HepG2 (cell line): ENCODE measurements around the gene SLC6A17. TPM values are rescaled to one million over a fixed set of nuclear protein-coding genes. Genes with fewer than 3 reads are reported as not detected.
A peak's percentile ranks its signal among the peaks of the same experiment; 100 is the strongest.

Source experiments
- ATAC-seq: fragments of 200-7000 bp; cut with Tn5 transposase; 3 replicates; pipeline ENCODE4 v1.9.1; 2020; ENCODE audit warnings: mild to moderate bottlenecking, moderate library complexity
- BruUV-seq: library from RNA; stranded (reverse); fragments of 400-500 nt; replicated peaks from 2 replicates; lab custom pipeline; 2021; lab: Mats Ljungman, UMichigan
- CTCF ChIA-PET: fragments of 300-600 bp; formaldehyde crosslinking; extraction: SDS; loops from one replicate; lab custom pipeline; 2021; ENCODE audit warnings: low total read pairs, inconsistent platforms, low intra/inter-chr PET ratio; lab: Yijun Ruan, JAX
- POLR2A ChIA-PET: fragments of 350-600 bp; sonication (Branson Sonifier 250); formaldehyde crosslinking; loops from one replicate; lab custom pipeline; 2020; ENCODE audit warnings: antibody characterized with exemption, inconsistent platforms; lab: Yijun Ruan, JAX
- DNase-seq: peaks from one replicate; pipeline ENCODE4 v3.0.0-alpha.2; 2015; ENCODE audit warnings: low spot score
- FAIRE-seq: peaks from 3 replicates; lab custom pipeline; 2011; peaks lifted over from hg19 to GRCh38; lab: Jason Lieb, UNC
- H2AFZ ChIP-seq: one replicate; pipeline ENCODE4 v1.6.1; 2011; ENCODE audit warnings: low read length, inconsistent platforms
- H3K27ac ChIP-seq: fragments of 300-600 bp; 3 replicates; pipeline ENCODE4 v1.8.0; 2011; ENCODE audit warnings: mixed run types, mild to moderate bottlenecking, mixed read lengths, low read length, inconsistent platforms; ENCODE audit not compliant: insufficient read depth; ENCODE audit errors: extremely low read length
- H3K27me3 ChIP-seq, 2 experiments: fragments of 200-600 bp in 1 of 2; 2 replicates in 1 of 2; 3 replicates in 1 of 2; pipeline versions ENCODE4 v1.6.0 to v1.8.0; 2011; ENCODE audit warnings: low read length in 2 of 2, mild to moderate bottlenecking in 2 of 2, moderate library complexity in 2 of 2, inconsistent platforms in 1 of 2; ENCODE audit not compliant: insufficient read depth in 2 of 2, control insufficient read depth in 1 of 2
- H3K36me3 ChIP-seq, 2 experiments: fragments of 200-600 bp in 1 of 2; replicated peaks in 1 of 2; 2 replicates in 1 of 2; 3 replicates in 1 of 2; pipeline versions ENCODE4 v1.5.1 to v1.8.0; 2011; ENCODE audit warnings: low read length in 2 of 2, inconsistent platforms in 1 of 2; ENCODE audit not compliant: insufficient read depth in 2 of 2, control insufficient read depth in 1 of 2
- H3K4me1 ChIP-seq: 2 replicates; pipeline ENCODE4 v1.5.1; 2012; ENCODE audit warnings: low read length, inconsistent platforms; ENCODE audit not compliant: insufficient read depth
- H3K4me2 ChIP-seq: 2 replicates; pipeline ENCODE4 v1.6.0; 2011; ENCODE audit warnings: low read depth, low read length, inconsistent platforms
- H3K4me3 ChIP-seq, 3 experiments: fragments of 200-600 bp in 1 of 3; sonication (generic), shearing (Covaris generic) in 1 of 3; replicated peaks in 1 of 3; 2 replicates each; pipeline ENCODE4 v1.5.1; 2011 to 2016; ENCODE audit warnings: low read length in 3 of 3, inconsistent platforms in 2 of 3, low read depth in 2 of 3, mild to moderate bottlenecking in 2 of 3, control low read depth in 1 of 3, mixed read lengths in 1 of 3; ENCODE audit not compliant: insufficient read depth in 1 of 3
- H3K79me2 ChIP-seq: one replicate; pipeline ENCODE4 v1.6.1; 2011; ENCODE audit warnings: low read length, inconsistent platforms; ENCODE audit not compliant: insufficient read depth
- H3K9ac ChIP-seq: 2 replicates; pipeline ENCODE4 v1.6.0; 2011; ENCODE audit warnings: mild to moderate bottlenecking, low read depth, low read length, inconsistent platforms; ENCODE audit not compliant: insufficient read depth
- H3K9me3 ChIP-seq: 2 replicates; pipeline ENCODE4 v1.5.1; 2012; ENCODE audit warnings: mild to moderate bottlenecking, low read length
- H4K20me1 ChIP-seq: 2 replicates; pipeline ENCODE4 v1.6.0; 2011; ENCODE audit warnings: inconsistent platforms, mild to moderate bottlenecking, low read length, moderate library complexity; ENCODE audit not compliant: insufficient read depth
- CEBPB ChIP-seq: IDR thresholded peaks from 2 replicates; pipeline ENCODE4 v1.6.1; 2011; ENCODE audit warnings: low read depth, low read length, improper control_type of control experiment, borderline replicate concordance
- FIP1L1 ChIP-seq: fragments of 200-400 bp; formaldehyde crosslinking; IDR thresholded peaks from 2 replicates; pipeline ENCODE4 v1.6.1; 2018; ENCODE audit warnings: low read depth, mild to moderate bottlenecking, low read length, moderate library complexity, borderline replicate concordance; ENCODE audit not compliant: insufficient read depth
- ZBTB26 ChIP-seq: IDR thresholded peaks from 2 replicates; pipeline ENCODE4 v1.6.1; 2016; ENCODE audit warnings: missing compliant biosample characterization, missing genetic modification reagents, borderline replicate concordance
- ZIK1 ChIP-seq: sonication (generic); formaldehyde crosslinking; IDR thresholded peaks from 2 replicates; pipeline ENCODE4 v1.5.0; 2020; ENCODE audit warnings: mild to moderate bottlenecking, low read depth, missing genetic modification reagents, borderline replicate concordance
- ZMAT5 ChIP-seq: sonication (generic); formaldehyde crosslinking; IDR thresholded peaks from 2 replicates; pipeline ENCODE4 v1.5.0; 2020; ENCODE audit warnings: mild to moderate bottlenecking, low read depth, missing genetic modification reagents, borderline replicate concordance
- ZNF468 ChIP-seq: sonication (generic); formaldehyde crosslinking; IDR thresholded peaks from 2 replicates; pipeline ENCODE4 v1.8.0; 2022; ENCODE audit warnings: mild to moderate bottlenecking, moderate library complexity, missing genetic modification reagents
- ZNF609 ChIP-seq: sonication (generic); formaldehyde crosslinking; IDR thresholded peaks from 2 replicates; pipeline ENCODE4 v1.4.0; 2020; ENCODE audit warnings: mild to moderate bottlenecking, missing genetic modification reagents, borderline replicate concordance
- ZNF724P ChIP-seq: sonication (generic); formaldehyde crosslinking; IDR thresholded peaks from 2 replicates; pipeline ENCODE4 v1.8.0; 2022; ENCODE audit warnings: missing genetic modification reagents, borderline replicate concordance
- WGBS: methylation state at CpG from one replicate; pipeline ENCODE4 v1.1.6; 2017; ENCODE audit warnings: low lambda C conversion rate; 5-methylcytosine and 5-hydroxymethylcytosine counted together
- in situ Hi-C: cut with HindIII; loops from 2 replicates; pipeline ENCODE4 v1.10.0; 2017; ENCODE audit warnings: low pct_unique_long_range_greater_than_20kb; ENCODE audit not compliant: extremely low pct_ligation_motif_present
- intact Hi-C: fragments of 100-400 bp; cut with micrococcal nuclease; formaldehyde crosslinking; loops from one replicate; pipeline ENCODE4 v1.10.0; 2022; ENCODE audit not compliant: unreplicated experiment
- polyA plus RNA-seq, 8 experiments: library from polyadenylated mRNA; depleted of rRNA in 3 of 8; stranded (reverse) in 7 of 8; unstranded in 1 of 8; fragments of >200 nt; fragmentation: Illumina TruSeq in 4 of 8; extraction: Trizol in 4 of 8; gene quantifications; 2 replicates each; pipeline versions ENCODE4 v1.2.1 to v1.2.3, GENCODE V29; 2011 to 2016; ENCODE audit warnings: low read depth in 4 of 8, missing spikeins in 1 of 8, mixed read lengths in 1 of 8; ENCODE audit not compliant: insufficient read depth in 1 of 8
- total RNA-seq, 5 experiments: library from RNA; depleted of rRNA; stranded (reverse); fragments of >200 nt; fragmentation: Illumina TruSeq; extraction: Trizol; gene quantifications; 2 replicates each; pipeline ENCODE4 v1.2.3, GENCODE V29; 2016; ENCODE audit warnings: low read depth in 1 of 5

The SLC6A17 gene
- total and polyA plus RNA-seq, 2 of the 13 experiments (the other 11 are each of a cell fraction or from before 2014, with no cell fraction given), result not detected

DNA sequence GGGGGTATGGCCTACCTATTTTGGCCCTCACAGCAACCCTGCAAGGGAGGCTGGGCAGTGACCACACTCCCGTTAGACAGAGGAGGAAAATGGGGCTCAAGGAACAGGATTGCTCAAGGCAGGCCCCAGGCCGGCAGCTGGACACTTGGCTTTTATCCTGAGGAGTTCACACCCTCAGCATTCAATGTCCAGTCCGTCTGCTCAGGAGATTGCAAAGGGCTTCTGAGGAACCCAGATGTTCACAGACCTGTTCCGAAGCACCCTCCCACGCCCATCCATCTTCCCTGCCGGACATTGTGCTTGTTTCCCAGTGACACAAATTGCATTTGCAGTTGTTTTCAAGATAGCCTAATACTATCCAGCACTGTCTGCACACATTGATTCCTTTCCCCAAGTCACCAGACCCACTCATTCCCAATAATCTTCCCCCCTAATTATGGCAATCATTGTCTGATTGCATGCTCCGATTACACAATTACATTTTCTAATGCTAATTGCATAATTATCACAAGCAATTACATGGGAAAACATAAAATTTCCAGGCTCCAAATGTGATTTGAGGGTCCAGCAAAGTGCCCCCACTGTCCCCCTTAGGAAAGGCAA, 42.3 kb upstream of the SLC6A17 start:
- FAIRE-seq (no peak), ATAC-seq (no peak), DNase-seq (no peak)
- Histone ChIP-seq H3K36me3 (no peaks in the 10 kb centered on the region), H3K9me3 (no peaks in the 10 kb centered on the region), H2AFZ (no peak overlapping the region), H3K4me1 (no peaks in the 10 kb centered on the region), H3K79me2 (no peaks in the 10 kb centered on the region), H3K27ac (no peak overlapping the region), H3K9ac (no peak overlapping the region), H3K4me3 (no peak overlapping the region), H3K27me3 (peaks cover 7 to 42% of the 10 kb centered on the region in 2 experiments; a peak in 3 of 5 replicates), H4K20me1 (no peaks in the 10 kb centered on the region), H3K4me2 (no peak overlapping the region)
- BruUV-seq, result no TSS peak
- intact Hi-C loops (loop anchor here (2.0 kb wide), 1 partner anchor 77 kb away; no protein-coding TSS in a partner anchor), in situ Hi-C loops (loop anchor here (5.0 kb wide), 1 partner anchor 56 kb away; no protein-coding TSS in a partner anchor)
- CTCF ChIA-PET, result no interaction called here
- peak; percentile 12; the same call in 1 of the 2 replicates for TF ChIP-seq CEBPB
- TF ChIP-seq ZIK1 (CRISPR knock-in tag), result no peak
- 11% methylated on average over 5 of the region's 7 CpGs for WGBS
- POLR2A ChIA-PET, result no interaction called here

DNA sequence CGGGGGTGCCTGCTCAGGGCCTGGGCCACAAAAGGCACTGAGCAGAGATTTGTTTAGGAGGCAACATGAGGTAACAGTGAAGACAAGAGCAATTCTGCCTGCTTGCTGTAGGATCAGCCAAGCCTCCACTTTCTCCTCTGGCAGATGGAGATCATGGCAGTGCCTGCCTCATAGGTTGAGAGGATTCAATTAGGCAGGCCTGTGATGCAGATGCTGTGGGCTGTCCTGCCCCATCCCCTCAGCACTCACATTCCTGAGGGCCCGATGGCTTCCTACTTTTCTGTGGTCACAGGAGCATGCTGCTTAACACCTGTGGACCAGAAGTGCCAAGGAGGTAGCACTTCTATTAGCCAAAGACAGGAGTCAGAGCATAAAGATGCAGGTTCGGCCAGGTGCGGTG, 39.2 kb upstream of the SLC6A17 start:
- no TSS peak for BruUV-seq
- Histone ChIP-seq H3K27me3 (peaks cover 7 to 58% of the 10 kb centered on the region in 2 experiments; a peak in 3 of 5 replicates), H2AFZ (no peak overlapping the region), H3K36me3 (no peaks in the 10 kb centered on the region), H4K20me1 (no peaks in the 10 kb centered on the region), H3K9ac (no peak overlapping the region), H3K4me1 (no peaks in the 10 kb centered on the region), H3K27ac (no peak overlapping the region), H3K4me3 (no peak overlapping the region), H3K4me2 (no peak overlapping the region), H3K9me3 (no peaks in the 10 kb centered on the region), H3K79me2 (no peaks in the 10 kb centered on the region)
- CTCF ChIA-PET, result no interaction called here
- in situ Hi-C loops, result no loop called here
- DNase-seq, result no peak
- no peak for FAIRE-seq
- intact Hi-C loops, result no loop called here
- WGBS, result 0% methylated on average over 1 of the region's 4 CpGs
- POLR2A ChIA-PET, result no interaction called here
- no peak for ATAC-seq
- TF ChIP-seq ZNF468 (no peak), ZNF609 (CRISPR knock-in tag) (no peak), FIP1L1 (no peak), ZNF724P (CRISPR knock-in tag) (no peak), ZMAT5 (CRISPR knock-in tag) (no peak), ZBTB26 (CRISPR knock-in tag) (no peak)
